ENCODE data around the gene ACTR2.

- TF ChIP-seq CTCF (IDR thresholded peaks at IDR 0.05 in 8 of 11, conservative IDR thresholded peaks at IDR 0.05 in 3 of 11), result no peak
- TF ChIP-seq POLR2A (IDR thresholded peaks at IDR 0.05), result no peak
- TF ChIP-seq POLR2AphosphoS5 (IDR thresholded peaks at IDR 0.05), result no peak
Measured at GRCh38 chr2:65320042-65320725, 92.6 kb downstream of the ACTR2 start.

Measured in spleen (tissue), 7 donors.